Natural killer cell (primary cell): Measurements from ENCODE around the gene RIMOC1. TPM values are rescaled to one million over a fixed set of nuclear protein-coding genes. Genes with fewer than 3 reads are reported as not detected.

Source experiments
- ATAC-seq, 3 donors: fragments of 150-1000 bp in 2 of 3; fragments of 200-7000 bp in 1 of 3; cut with Tn5 transposase; 1 replicate in 1 of 3; 2 replicates in 2 of 3; pipeline ENCODE4 v1.10.0; 2021; ENCODE audit warnings: mild to moderate bottlenecking in 2 of 3, moderate library complexity in 2 of 3
- DNase-seq, 2 donors: peaks; one replicate each; pipeline versions ENCODE4 v3.0.0 to v3.0.0-alpha.2; 2013 to 2021; ENCODE audit warnings: mixed read lengths in 1 of 2
- H3K27ac ChIP-seq: one replicate; pipeline ENCODE4 v1.5.1; 2013; ENCODE audit warnings: mild to moderate bottlenecking, low read length
- H3K27me3 ChIP-seq: one replicate; pipeline ENCODE4 v1.6.1; 2013; ENCODE audit warnings: low read length; ENCODE audit not compliant: control insufficient read depth, insufficient read depth
- H3K36me3 ChIP-seq: one replicate; pipeline ENCODE4 v1.6.1; 2013; ENCODE audit warnings: low read length; ENCODE audit not compliant: control insufficient read depth, insufficient read depth
- H3K4me1 ChIP-seq: one replicate; pipeline ENCODE4 v1.6.1; 2013; ENCODE audit warnings: low read length; ENCODE audit not compliant: control insufficient read depth, insufficient read depth
- H3K4me3 ChIP-seq: one replicate; pipeline ENCODE4 v1.5.1; 2013; ENCODE audit warnings: low read length
- H3K9me3 ChIP-seq: one replicate; pipeline ENCODE4 v1.6.1; 2013; ENCODE audit warnings: low read length; ENCODE audit not compliant: control insufficient read depth, insufficient read depth
- H3K27ac Mint-ChIP-seq, 2 donors: one replicate each; pipeline ENCODE4 v1.8.0; 2022; ENCODE audit warnings: mild to moderate bottlenecking in 2 of 2, mixed read lengths in 2 of 2, moderate library complexity in 1 of 2
- H3K27me3 Mint-ChIP-seq, 2 donors: one replicate each; pipeline ENCODE4 v1.8.0; 2022; ENCODE audit warnings: low read depth in 2 of 2, mixed read lengths in 2 of 2
- H3K36me3 Mint-ChIP-seq: one replicate; pipeline ENCODE4 v1.8.0; 2022; ENCODE audit warnings: mixed read lengths
- H3K4me1 Mint-ChIP-seq, 2 donors: one replicate each; pipeline ENCODE4 v1.8.0; 2022; ENCODE audit warnings: mixed read lengths in 2 of 2
- H3K4me3 Mint-ChIP-seq: one replicate; pipeline ENCODE4 v1.8.0; 2022; ENCODE audit warnings: mild to moderate bottlenecking, moderate library complexity, mixed read lengths
- H3K9me3 Mint-ChIP-seq, 2 donors: one replicate each; pipeline ENCODE4 v1.8.0; 2022; ENCODE audit warnings: mixed read lengths in 2 of 2
- WGBS: methylation state at CpG from one replicate; pipeline ENCODE4 v1.1.7; 2013; ENCODE audit warnings: missing lambda C conversion rate; ENCODE audit not compliant: insufficient coverage; 5-methylcytosine and 5-hydroxymethylcytosine counted together
- intact Hi-C: fragments of 100-400 bp; cut with micrococcal nuclease; formaldehyde crosslinking; loops from one replicate; pipeline ENCODE4 v1.14.2; 2022
- total RNA-seq, 4 donors: library from RNA; stranded (reverse); fragments of 120-200 nt in 1 of 4; gene quantifications; one replicate each; pipeline versions ENCODE4 v1.2.3 to v1.2.4, GENCODE V29; 2013 to 2022
- TF ChIP-seq, protein P1 (sequence below): fragments of 200-600 bp; IDR thresholded peaks from one replicate; pipeline ENCODE4 v1.8.0; 2022; ENCODE audit warnings: antibody characterized with exemption

RIMOC1 gene
- total RNA-seq, 3 donors from 2014 or later (not counting 1 experiment from before 2014, with no cell fraction given): 9.9 to 18.1 (median 14.2) TPM

- peak overlapping the region in 1 of 2 donors; percentile 15 for H3K27ac Mint-ChIP-seq
- no peak for DNase-seq
- TF ChIP-seq, protein P1, sequence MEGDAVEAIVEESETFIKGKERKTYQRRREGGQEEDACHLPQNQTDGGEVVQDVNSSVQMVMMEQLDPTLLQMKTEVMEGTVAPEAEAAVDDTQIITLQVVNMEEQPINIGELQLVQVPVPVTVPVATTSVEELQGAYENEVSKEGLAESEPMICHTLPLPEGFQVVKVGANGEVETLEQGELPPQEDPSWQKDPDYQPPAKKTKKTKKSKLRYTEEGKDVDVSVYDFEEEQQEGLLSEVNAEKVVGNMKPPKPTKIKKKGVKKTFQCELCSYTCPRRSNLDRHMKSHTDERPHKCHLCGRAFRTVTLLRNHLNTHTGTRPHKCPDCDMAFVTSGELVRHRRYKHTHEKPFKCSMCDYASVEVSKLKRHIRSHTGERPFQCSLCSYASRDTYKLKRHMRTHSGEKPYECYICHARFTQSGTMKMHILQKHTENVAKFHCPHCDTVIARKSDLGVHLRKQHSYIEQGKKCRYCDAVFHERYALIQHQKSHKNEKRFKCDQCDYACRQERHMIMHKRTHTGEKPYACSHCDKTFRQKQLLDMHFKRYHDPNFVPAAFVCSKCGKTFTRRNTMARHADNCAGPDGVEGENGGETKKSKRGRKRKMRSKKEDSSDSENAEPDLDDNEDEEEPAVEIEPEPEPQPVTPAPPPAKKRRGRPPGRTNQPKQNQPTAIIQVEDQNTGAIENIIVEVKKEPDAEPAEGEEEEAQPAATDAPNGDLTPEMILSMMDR: no peak
- no peaks in the 10 kb centered on the region for H3K9me3 Mint-ChIP-seq
- H3K4me1 Mint-ChIP-seq: no peaks in the 10 kb centered on the region
- peaks cover 60% of the 10 kb centered on the region for H3K36me3 ChIP-seq
- intact Hi-C loops: no loop called here
- H3K27ac ChIP-seq: no peak overlapping the region
- WGBS: 85% methylated on average over 2 of the region's 2 CpGs
- H3K27me3 ChIP-seq: no peaks in the 10 kb centered on the region
- no peak overlapping the region for H3K4me3 ChIP-seq
- peaks cover 35% of the 10 kb centered on the region for H3K36me3 Mint-ChIP-seq
- no peak for ATAC-seq
- H3K4me1 ChIP-seq: no peaks in the 10 kb centered on the region
- no peak overlapping the region for H3K4me3 Mint-ChIP-seq
- no peaks in the 10 kb centered on the region for H3K27me3 Mint-ChIP-seq
- H3K9me3 ChIP-seq: no peaks in the 10 kb centered on the region
Observed at GRCh38 chr5:41918105-41918504, 14.0 kb downstream of the RIMOC1 start.

GRCh38 chr5:41921166-41921565 is 17.0 kb downstream of the RIMOC1 start:
- Histone ChIP-seq H3K27me3 (no peaks in the 10 kb centered on the region), H3K4me3 (no peak overlapping the region), H3K36me3 (peaks cover 39% of the 10 kb centered on the region), H3K9me3 (no peaks in the 10 kb centered on the region), H3K4me1 (peaks cover 10% of the 10 kb centered on the region), H3K27ac (no peak overlapping the region)
- Mint-ChIP-seq H3K27me3 (no peaks in the 10 kb centered on the region), H3K9me3 (no peaks in the 10 kb centered on the region), H3K4me1 (peaks cover 10 to 16% of the 10 kb centered on the region in 2 donors), H3K36me3 (peaks cover 23% of the 10 kb centered on the region), H3K4me3 (no peak overlapping the region), H3K27ac (peak overlapping the region; percentile 19 to 39)
- ATAC-seq (no peak), DNase-seq (no peak)
- intact Hi-C loops: loop anchor here (10.0 kb wide), 1 partner anchor 1094 kb away; no protein-coding TSS in a partner anchor
- WGBS: no CpG with 5 or more reads among the region's 1 CpG
- TF ChIP-seq, protein P1: no peak

DNA sequence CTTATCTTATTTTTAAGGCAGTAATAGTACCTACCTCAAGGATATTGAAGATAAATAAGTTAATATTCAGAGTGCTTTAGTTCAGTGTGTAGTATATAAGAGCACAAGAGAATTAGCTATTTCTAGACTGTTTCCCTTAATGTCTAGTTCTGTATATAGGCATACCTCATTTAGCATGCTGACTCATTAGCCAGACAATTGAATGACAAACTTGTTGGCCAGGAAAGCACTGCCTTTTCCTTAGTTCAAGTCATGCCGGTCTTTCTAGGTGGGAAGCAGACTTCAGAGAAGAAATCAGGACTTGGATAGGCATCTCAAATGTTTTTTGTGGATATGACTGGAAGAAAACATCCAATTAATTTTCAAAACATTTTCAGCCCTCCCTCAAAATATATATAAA is 17.7 kb downstream of the RIMOC1 start:
- TF ChIP-seq, protein P1: no peak
- H3K36me3 ChIP-seq: peaks cover 36% of the 10 kb centered on the region
- no peak for DNase-seq
- no peak overlapping the region for H3K27ac ChIP-seq
- Mint-ChIP-seq H3K9me3 (no peaks in the 10 kb centered on the region), H3K4me1 (peaks cover 10 to 17% of the 10 kb centered on the region in 2 donors), H3K27ac (peak overlapping the region in 1 of 2 donors; percentile 19), H3K4me3 (no peak overlapping the region), H3K36me3 (peaks cover 23% of the 10 kb centered on the region), H3K27me3 (no peaks in the 10 kb centered on the region)
- 80% methylated on average over 1 of the region's 1 CpG for WGBS
- intact Hi-C loops: loop anchor here (10.0 kb wide), 1 partner anchor 1093 kb away; no protein-coding TSS in a partner anchor
- H3K27me3 ChIP-seq: no peaks in the 10 kb centered on the region
- ATAC-seq: no peak
- H3K4me1 ChIP-seq: peaks cover 13% of the 10 kb centered on the region
- no peaks in the 10 kb centered on the region for H3K9me3 ChIP-seq
- no peak overlapping the region for H3K4me3 ChIP-seq

DNA sequence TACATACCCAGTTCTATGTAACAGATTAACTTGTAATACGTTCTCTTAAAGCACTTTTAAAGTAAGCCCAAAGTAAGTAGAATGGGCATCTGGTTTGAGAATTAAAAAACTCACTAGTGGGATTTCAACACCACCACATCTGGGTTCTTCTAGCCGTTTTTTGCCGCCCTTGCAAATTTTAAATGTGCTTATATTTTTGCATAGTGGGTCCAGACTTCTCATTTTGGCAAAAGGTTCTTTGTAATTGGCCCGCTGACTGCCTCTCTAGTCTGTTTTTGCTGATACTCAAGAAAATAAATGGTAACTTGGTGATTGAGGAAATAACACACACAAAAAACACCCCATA is 20.4 kb downstream of the RIMOC1 start:
- DNase-seq: no peak
- Histone ChIP-seq H3K9me3 (no peaks in the 10 kb centered on the region), H3K4me1 (peaks cover 13% of the 10 kb centered on the region), H3K27me3 (no peaks in the 10 kb centered on the region), H3K36me3 (peaks cover 15% of the 10 kb centered on the region), H3K27ac (peak overlapping the region; percentile 88), H3K4me3 (peak overlapping the region; percentile 81)
- H3K27me3 Mint-ChIP-seq: no peaks in the 10 kb centered on the region
- H3K9me3 Mint-ChIP-seq: no peaks in the 10 kb centered on the region
- H3K4me3 Mint-ChIP-seq: peak overlapping the region; percentile 89
- TF ChIP-seq, protein P1: no peak
- H3K27ac Mint-ChIP-seq: peak overlapping the region; percentile 94 to 96
- ATAC-seq: no peak
- H3K36me3 Mint-ChIP-seq: peaks cover 7% of the 10 kb centered on the region
- H3K4me1 Mint-ChIP-seq: peaks cover 10 to 17% of the 10 kb centered on the region in 2 donors
- intact Hi-C loops: loop anchor here (10.0 kb wide), 1 partner anchor 1090 kb away; no protein-coding TSS in a partner anchor
- WGBS: 37% methylated on average over 4 of the region's 4 CpGs
